Brain microvascular endothelial cell (primary cell): Measurements from ENCODE around the gene KAT8.

ENCODE experiments used
- DNase-seq: peaks from one replicate; pipeline ENCODE4 v3.0.0-alpha.2; 2020
- H3K27ac ChIP-seq: fragments of 250-450 bp; sonication (Bioruptor Pico); 2 replicates; pipeline ENCODE4 v1.5.1; 2020; ENCODE audit warnings: mild to moderate bottlenecking, moderate library complexity
- H3K27me3 ChIP-seq: fragments of 250-450 bp; sonication (Bioruptor Pico); replicated peaks from 2 replicates; pipeline ENCODE4 v1.5.1; 2020; ENCODE audit warnings: mild to moderate bottlenecking
- H3K36me3 ChIP-seq: fragments of 250-450 bp; sonication (Bioruptor Pico); replicated peaks from 2 replicates; pipeline ENCODE4 v1.5.1; 2020; ENCODE audit warnings: mild to moderate bottlenecking
- H3K4me3 ChIP-seq: 2 replicates; pipeline ENCODE4 v1.5.1; 2011; ENCODE audit warnings: low read depth, mild to moderate bottlenecking, control low read depth, low read length, moderate library complexity
- in situ Hi-C: cut with HindIII; loops from 2 replicates; pipeline ENCODE4 v1.10.0; 2017; ENCODE audit warnings: low sequenced_read_pairs, low pct_ligation_motif_present
- TF ChIP-seq, protein P1 (sequence below): IDR thresholded peaks from 2 replicates; pipeline ENCODE4 v1.5.1; 2011; ENCODE audit warnings: low read depth, mild to moderate bottlenecking, moderate library complexity, low read length, control low read depth, inconsistent platforms; ENCODE audit errors: missing control alignments

Gene KAT8

DNA sequence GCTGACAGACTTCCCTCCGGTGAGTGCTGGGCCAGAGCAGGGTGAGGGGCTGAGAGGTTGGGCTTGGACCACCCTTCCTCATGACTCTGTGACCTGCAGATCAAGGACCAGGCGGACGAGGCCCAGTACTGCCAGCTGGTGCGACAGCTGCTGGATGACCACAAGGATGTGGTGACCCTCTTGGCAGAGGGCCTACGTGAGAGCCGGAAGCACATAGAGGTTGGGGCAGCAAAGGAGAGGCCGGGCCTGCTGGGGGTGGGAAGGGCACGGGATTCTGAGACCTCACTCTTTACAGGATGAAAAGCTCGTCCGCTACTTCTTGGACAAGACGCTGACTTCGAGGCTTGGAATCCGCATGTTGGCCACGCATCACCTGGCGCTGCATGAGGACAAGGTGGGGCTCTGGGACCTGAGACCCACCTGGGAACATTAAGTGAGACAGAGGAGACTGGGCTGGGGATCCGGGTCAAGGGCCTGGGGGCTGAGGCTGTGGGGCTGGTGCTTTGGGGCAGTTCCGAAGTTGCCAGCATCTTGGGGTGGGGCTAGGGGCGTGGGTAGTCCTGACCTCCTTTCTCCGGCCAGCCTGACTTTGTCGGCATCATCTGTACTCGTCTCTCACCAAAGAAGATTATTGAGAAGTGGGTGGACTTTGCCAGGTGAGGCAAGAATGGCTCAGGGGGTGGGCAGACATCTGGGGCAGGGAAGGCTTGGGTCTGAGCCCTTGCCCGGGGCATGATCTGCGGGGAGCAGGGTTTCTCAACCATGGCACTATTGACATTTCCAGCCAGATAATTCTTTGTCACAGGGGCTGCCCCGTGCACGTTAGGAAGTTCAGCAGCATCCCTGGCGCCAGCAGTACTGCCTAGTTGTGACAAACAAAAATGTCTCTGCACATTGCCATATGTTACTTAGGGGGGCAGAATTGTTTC is 7.1 kb upstream of the KAT8 start:
- no peak overlapping the region for H3K27ac ChIP-seq
- in situ Hi-C loops = no loop called here
- H3K4me3 ChIP-seq = no peak overlapping the region
- no peaks in the 10 kb centered on the region for H3K27me3 ChIP-seq
- TF ChIP-seq, protein P1, sequence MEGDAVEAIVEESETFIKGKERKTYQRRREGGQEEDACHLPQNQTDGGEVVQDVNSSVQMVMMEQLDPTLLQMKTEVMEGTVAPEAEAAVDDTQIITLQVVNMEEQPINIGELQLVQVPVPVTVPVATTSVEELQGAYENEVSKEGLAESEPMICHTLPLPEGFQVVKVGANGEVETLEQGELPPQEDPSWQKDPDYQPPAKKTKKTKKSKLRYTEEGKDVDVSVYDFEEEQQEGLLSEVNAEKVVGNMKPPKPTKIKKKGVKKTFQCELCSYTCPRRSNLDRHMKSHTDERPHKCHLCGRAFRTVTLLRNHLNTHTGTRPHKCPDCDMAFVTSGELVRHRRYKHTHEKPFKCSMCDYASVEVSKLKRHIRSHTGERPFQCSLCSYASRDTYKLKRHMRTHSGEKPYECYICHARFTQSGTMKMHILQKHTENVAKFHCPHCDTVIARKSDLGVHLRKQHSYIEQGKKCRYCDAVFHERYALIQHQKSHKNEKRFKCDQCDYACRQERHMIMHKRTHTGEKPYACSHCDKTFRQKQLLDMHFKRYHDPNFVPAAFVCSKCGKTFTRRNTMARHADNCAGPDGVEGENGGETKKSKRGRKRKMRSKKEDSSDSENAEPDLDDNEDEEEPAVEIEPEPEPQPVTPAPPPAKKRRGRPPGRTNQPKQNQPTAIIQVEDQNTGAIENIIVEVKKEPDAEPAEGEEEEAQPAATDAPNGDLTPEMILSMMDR = no peak
- no peak for DNase-seq
- peaks cover 31% of the 10 kb centered on the region for H3K36me3 ChIP-seq

DNA sequence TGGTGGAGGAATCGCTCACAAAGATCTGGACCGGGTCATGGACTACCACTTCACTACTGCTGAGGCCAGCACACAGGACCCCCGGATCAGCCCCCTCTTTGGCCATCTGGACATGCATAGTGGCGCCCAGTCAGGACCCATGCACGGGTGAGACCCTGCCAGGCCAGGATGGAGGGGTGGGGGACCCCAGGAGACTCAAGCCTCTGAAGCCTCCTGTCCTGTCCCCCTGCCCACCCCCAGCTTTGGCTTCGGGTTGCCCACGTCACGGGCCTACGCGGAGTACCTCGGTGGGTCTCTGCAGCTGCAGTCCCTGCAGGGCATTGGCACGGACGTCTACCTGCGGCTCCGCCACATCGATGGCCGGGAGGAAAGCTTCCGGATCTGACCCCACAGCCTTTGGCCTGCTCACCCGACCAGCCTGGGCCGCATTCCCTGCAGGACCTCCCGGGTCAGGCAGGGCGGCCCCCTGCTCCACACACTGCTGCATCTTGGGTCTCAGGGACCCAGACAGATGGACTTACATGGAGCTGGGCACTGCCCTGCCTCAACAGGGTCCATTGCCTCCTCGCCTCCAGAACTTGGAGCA is 5.5 kb upstream of the KAT8 start:
- H3K36me3 ChIP-seq = peaks cover 31% of the 10 kb centered on the region
- DNase-seq = no peak
- in situ Hi-C loops = no loop called here
- no peak overlapping the region for H3K4me3 ChIP-seq
- no peak overlapping the region for H3K27ac ChIP-seq
- no peaks in the 10 kb centered on the region for H3K27me3 ChIP-seq
- TF ChIP-seq, protein P1 = no peak

DNA sequence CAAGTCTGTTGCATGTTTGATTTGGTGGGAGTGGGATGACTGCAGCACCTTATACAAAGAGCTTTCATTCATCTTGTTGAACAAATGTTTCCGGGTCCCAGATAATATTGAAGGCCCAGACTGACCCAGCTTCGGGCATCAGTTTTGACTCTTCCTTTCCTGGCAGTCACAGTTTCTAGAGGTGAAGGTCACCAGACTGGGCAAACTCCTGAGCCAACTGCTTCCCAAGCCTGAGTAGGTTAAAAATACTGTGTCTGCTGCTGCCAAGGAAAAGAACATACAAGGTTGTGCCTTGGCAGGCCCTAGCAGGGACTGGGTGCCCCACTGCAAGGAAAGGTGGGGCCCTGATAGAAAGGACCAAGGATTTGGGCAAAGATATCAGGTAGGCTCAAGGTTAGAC is 4.8 kb upstream of the KAT8 start:
- no peaks in the 10 kb centered on the region for H3K27me3 ChIP-seq
- TF ChIP-seq, protein P1 = no peak
- in situ Hi-C loops = no loop called here
- no peak for DNase-seq
- H3K27ac ChIP-seq = no peak overlapping the region
- H3K36me3 ChIP-seq = peaks cover 31% of the 10 kb centered on the region
- H3K4me3 ChIP-seq = no peak overlapping the region

DNA sequence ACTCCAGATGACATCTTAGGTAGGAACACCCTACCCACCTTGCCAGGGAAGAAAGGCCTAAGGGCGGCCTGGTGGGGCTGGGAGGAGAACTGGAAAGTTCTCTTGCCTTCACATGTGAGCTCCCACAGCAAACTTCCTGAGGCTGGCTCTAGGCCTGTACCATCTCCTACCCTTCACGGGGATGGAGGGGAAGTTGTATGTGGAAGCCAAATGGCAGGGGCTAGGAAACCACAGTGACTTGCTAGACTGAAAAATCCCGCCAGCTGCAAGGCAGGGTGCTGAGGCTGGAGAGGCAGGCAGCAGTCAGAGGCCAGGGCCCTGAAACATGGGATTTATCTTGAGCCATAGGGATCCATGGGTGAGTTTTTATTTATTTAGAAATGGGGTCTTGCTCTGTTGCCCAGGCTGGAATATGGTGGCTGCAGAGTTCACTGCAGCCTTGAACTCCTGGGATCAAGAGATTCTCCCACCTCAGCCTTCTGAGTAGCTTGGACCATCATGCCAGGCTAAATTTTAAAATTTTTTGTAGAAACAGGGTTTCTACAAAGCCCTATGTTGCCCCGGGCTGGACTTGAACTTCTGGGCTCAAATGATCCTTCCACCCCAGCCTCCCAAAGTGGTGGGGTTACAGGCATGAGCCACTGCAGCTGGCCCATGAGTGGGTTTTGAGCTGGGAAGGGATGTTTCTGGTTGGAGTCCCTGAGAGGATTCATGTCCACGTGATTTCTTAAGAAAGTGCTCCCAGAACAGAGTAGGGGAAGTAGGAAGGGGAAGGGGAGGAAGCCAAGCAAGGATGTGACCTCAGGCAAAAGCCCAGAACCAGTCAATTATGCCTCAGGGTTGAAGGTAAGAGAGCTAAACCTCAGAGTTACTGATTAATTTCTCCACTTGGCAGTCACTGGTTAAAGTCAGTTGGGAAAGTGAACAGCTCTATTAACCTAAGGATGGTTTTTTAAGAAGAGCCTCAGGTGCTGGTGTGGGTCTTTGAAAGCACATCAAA is 4.0 kb upstream of the KAT8 start:
- TF ChIP-seq, protein P1 = no peak
- peaks cover 31% of the 10 kb centered on the region for H3K36me3 ChIP-seq
- no peak overlapping the region for H3K27ac ChIP-seq
- in situ Hi-C loops = no loop called here
- no peak for DNase-seq
- no peaks in the 10 kb centered on the region for H3K27me3 ChIP-seq
- no peak overlapping the region for H3K4me3 ChIP-seq

DNA sequence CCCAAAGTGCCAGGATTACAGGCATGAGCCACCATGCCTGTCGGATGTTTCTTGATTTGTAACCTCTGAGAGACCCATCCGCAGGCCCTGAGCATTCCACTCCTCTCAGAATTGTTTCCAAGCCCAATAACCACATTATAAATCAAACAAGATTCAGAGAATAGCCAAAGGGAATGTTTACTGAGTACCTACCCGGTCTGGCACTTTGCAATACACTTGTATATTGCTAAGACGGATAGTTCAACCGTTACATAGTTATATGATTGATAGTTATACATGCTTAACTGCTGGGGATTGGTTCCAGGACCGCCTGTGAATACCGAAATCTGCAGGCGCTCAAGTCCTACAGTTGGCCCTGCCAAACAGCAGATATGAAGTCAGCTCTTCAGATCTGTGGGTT is 3.0 kb upstream of the KAT8 start:
- Histone ChIP-seq H3K36me3 (peaks cover 32% of the 10 kb centered on the region), H3K27me3 (no peaks in the 10 kb centered on the region), H3K4me3 (no peak overlapping the region), H3K27ac (no peak overlapping the region)
- TF ChIP-seq, protein P1 = no peak
- no peak for DNase-seq
- in situ Hi-C loops = no loop called here
